T-helper 1 cell treated with Interleukin-12 subunit alpha and Interleukin-12 subunit beta and Interleukin-4 antibody, amounts not matched to agents 30 ng/mL and 1 ng/mL, for 36 hours (primary cell): ENCODE results near the gene FPR2. TPM values are rescaled to one million over a fixed set of nuclear protein-coding genes. Genes with fewer than 3 reads are reported as not detected.

ENCODE experiments used
- intact Hi-C: fragments of 100-400 bp; cut with micrococcal nuclease; formaldehyde crosslinking; loops from one replicate; pipeline ENCODE4 v1.15.1; 2024
- total RNA-seq: library from RNA; stranded (reverse); gene quantifications from 2 replicates; pipeline ENCODE4 v1.2.3, GENCODE V29; 2022

FPR2 gene
- total RNA-seq, 1 donor from 2014 or later = not detected

DNA sequence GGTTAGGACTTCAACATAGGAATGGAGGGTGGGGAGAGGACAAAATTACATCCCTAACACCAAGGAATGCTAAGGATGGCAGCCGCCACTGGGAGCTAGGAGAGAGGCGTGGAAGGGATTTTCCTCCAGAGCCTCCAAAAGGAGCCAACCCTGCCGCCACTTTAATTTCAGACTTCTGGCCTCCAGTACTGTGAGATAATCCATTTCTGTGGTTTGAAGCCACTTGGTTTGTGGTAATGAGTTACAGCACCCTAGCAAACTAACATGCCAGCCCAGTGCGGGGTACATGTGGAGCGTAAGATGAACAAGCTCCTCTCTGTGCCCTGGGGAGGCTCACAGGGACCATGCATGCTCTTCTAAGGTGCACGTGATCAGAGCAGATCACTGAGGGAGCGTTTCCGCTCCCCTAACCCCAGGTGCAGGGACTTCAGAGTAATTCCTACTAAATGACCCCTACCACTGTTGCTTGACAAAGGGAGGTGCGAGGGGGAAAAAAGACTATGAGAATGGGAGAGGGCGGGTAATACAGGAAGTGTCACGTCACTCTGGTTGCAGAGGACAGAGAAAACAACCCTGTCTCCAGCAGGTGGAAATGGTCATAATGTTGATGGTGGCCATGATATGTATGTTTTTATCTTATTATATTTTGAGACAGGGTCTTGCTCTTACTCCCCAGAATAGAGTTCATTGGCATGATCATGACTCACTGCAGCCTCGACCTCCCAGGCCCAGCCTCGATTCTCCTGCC is 21.3 kb upstream of the FPR2 start:
- intact Hi-C loops = no loop called here

DNA sequence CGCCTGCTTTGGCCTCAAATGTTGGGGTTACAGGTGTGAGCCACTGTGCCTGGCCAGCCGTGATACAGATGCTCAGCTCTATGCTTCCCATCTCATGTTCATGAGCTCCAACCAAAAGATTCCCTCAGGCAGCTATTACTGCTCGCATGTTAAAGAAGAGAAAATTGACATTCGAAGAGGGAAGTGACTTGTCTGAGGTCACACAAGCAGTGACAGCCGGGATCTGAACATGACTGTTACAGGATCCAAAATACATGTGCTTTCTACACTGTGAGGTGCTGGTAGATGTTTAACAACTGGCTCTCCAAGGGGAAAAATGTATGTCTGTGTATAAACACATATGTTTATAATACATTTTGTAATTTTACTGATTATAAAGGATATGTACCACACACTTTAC is 20.6 kb upstream of the FPR2 start:
- intact Hi-C loops = no loop called here

DNA sequence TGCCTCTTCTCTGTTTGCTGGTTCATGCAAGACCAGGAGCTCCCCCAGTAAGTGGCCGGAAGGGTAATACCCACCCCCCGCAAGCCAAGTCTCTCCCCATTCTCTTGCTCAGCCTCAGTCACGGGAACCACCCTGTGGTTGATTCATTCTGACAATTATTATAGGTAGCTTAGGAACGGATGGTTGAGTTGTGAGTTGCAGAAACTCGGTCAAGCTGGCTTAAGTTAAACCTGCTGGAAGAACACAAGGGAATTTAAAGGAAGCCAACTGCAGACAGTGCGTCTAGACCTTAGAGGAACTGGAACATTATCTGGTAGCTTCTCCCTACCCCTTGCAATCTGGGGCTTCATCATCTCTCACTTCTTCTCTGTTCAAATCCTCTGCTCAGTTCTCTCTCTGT is 18.2 kb upstream of the FPR2 start:
- intact Hi-C loops = no loop called here

DNA sequence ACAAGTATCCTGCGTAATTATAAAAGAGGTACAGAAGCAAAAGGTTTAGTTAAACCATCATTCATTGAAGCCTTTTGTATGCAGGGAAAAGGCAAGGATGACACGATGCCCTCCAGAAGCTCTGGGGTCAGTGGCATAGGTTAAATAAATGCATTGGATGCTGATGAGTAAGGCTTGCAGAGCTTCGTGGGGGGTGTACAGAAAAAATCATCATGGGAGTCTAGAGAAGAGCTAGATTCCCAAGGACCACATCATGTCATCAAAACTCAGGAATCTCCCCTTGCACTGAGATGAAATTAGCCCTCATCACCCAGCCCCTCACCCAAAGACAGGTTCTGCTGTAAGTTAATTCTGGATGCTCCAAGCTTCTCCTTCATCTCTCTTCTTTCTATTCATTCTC is 17.6 kb upstream of the FPR2 start:
- intact Hi-C loops = no loop called here

DNA sequence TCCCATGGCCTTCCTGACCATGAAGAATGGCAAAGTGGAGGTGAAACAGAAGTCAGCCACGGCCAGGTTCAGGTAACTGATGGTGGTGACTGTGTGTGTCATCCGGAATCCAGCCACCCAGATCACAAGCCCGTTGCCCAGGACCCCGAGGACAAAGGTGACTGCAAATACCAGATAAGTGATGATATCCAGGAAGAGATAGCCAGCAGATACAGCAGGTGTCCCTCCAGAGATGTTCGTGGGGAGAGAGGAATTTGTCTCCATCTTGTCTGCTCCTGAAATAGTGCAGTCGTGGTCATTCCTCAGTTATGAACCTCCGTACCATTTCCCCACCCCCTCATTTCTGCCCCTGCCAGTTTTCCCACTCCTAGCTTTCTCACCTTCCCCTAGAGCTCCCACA is 14.2 kb upstream of the FPR2 start:
- intact Hi-C loops = no loop called here

DNA sequence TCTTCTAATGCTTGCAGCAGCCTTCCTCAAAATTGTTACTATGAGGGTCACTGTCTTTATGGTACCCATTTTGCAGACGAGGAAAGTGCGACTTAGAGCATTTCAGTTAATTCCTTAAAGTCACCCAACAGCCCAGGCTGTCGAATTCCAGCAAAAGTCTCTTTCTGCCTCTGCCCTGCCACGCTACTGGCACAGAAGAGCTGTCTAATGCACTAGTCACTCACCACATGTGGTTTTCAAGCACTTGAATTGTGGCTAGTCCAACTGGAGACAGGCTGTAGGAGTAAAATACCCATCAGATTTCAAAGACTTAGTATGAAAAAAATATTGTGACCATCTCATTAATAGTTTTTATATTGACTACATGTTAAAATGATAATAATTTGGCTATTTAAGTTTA is 11.0 kb upstream of the FPR2 start:
- intact Hi-C loops = no loop called here

DNA sequence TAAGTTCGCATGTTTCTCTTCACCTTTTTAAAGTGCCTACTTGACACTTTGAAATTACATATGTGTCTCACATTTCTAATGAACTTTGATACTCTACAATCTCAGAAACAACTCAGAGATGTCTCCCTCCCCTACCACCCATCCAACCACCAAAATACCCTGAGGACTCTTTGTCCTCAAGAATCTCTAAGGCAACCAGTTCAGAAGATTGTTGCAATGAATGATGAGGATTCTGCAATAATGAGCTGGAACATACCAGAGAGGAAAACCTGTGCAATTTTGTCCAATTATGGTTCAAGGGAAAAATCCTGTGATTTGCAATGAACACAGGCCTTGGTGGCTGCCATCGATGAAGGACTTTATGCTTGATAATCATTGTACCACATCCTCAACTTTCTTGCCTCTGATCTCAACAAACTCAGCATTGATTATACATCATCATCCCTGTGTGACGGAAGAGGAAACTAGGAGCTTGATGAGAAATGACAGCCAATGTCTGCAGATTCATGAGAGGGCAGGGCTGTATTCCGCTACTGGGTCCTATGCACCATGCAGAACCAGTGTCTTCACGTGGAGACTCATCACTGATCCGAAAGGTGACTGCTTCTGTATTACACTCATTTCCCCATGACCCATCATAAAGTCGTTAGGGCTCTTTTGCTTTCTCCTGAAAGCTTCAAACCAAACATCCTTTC is 10.4 kb upstream of the FPR2 start:
- intact Hi-C loops = no loop called here

DNA sequence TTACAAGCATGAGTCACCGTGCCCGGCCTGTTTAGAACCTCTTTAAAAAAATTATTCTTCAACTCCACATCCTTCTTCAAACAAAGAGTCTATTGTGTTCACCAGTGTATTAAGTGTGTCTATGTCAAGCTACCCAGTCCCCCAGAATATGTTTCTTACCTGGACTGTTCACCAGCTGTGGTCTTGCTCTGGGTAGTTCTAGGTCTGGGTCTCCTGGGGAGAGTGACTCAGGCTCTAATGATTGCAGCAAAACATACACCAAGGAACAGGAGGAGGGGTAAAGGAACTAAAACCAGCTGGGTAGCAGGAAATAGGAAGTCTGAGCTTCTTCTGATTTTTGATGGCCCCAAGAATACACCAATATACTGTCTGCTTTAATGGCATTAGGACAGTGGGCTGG is 9.3 kb upstream of the FPR2 start, which contains the start of gene FPR1:
Gene FPR1 (minus strand): TSS at position 224 of the 400 bp plus-strand sequence. CDS start 4,884 bp downstream, outside the sequence.
- intact Hi-C loops = no loop called here

DNA sequence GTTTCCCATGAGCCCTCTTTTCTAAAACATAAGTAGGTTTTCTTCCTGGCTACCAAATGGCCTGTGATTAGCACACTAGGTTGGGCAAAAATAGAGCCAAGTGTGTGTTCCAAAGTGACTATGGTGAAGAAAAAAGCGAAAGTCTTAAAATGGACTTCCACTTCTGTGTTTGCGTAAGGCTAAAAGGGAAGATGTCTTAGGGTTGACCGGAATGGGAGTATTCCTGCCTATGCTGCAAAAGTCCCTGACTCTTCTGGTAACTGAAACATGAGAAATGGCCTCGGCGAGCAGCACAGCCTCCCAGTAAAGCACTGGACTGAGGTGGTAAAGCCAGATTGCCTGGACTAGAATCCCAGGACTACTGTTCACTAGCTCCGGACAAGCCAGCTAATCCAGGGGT is 6.9 kb upstream of the FPR2 start:
- intact Hi-C loops = no loop called here

DNA sequence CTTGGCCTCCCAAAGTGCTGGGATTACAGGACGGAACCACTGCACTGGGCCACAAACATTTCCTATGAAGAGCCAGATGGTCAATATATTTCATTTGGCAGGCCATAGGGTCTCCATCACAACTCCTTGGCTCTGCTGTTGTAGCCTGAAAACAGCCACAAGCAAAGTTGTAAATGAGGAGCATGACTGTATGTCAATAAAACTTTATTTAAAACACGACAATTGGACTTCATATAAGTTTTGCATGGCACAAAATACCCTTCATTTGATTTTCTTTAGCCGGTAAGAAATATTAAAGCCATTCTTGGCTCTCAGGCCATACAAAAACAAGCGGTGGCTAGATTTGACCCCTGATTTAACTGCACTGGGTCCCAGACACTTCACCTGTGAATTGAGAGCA is 6.2 kb upstream of the FPR2 start:
- intact Hi-C loops = no loop called here

DNA sequence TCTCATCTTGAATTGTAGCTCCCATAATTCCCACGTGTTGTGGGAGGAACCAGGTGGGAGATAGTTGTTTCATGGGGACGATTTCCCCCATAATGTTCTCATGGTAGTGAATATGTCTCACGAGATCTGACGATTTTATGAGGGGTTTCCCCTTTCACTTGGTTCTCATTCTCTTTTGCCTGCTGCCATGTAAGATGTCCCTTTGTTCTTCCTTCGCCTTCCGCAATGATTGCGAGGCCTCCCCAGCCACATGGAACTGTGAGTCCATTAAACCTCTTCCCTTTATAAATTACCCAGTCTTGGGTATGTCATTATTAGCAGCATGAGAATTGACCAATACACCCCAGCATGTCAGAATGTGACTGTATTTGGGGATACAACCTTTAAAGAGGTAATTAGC is 5.4 kb upstream of the FPR2 start:
- intact Hi-C loops = no loop called here

DNA sequence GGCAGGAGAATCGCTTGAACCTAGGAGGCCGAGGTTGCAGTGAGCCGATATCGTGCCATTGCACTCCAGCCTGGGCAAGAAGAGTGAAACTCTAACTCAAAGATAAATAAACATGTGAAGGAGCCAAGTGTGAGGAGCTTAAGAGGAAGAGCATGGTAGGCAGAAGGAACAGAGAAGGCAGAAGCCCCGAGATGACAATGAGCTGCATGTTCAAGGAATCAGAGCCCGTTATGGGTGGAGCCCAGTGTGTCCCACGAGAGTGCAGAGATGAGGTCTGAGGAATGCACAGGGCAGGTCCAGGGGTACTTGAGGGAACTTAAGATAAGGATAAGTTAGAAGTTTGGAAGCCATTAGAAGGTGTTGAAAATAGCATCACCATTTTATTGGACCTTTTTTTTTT is 716 bp downstream of the FPR2 start:
- intact Hi-C loops = no loop called here

DNA sequence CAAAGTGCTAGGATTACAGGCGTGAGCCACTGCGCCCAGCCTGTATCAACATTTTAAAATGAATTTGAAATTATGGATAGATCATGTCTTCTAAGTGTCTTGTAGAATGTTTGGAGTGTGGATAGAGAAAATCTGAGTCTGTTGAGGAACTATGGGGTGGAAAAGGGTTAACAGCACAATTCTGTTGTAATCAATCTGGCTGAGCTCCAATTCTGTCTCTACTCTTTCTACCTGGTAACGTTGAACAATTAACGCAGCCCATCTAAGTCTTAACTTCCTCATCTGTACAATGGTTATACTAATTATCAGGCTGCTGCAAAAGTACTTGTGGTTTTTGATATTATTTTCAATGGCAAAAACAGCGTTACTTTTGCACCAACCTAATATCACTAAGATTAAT is 4.1 kb downstream of the FPR2 start:
- intact Hi-C loops = no loop called here

DNA sequence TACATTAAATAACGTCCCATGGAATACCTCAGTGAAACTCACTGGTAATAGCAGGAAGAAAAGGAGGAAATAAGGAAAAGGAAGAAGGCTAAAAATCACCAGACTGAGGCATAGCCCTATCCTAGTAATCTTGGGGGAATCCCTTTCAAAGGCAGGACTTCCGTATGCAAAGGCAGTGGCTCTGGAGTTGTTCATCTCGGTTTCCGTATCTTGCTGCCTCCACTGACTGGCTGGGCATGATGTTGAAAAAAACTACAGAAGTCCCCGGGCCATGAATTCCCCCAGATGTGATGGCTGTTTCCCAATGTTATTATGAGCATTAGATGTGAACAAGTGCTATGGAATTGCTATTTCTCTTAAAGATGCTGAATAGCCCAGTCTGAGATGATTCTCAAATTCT is 5.5 kb downstream of the FPR2 start:
- intact Hi-C loops = no loop called here

DNA sequence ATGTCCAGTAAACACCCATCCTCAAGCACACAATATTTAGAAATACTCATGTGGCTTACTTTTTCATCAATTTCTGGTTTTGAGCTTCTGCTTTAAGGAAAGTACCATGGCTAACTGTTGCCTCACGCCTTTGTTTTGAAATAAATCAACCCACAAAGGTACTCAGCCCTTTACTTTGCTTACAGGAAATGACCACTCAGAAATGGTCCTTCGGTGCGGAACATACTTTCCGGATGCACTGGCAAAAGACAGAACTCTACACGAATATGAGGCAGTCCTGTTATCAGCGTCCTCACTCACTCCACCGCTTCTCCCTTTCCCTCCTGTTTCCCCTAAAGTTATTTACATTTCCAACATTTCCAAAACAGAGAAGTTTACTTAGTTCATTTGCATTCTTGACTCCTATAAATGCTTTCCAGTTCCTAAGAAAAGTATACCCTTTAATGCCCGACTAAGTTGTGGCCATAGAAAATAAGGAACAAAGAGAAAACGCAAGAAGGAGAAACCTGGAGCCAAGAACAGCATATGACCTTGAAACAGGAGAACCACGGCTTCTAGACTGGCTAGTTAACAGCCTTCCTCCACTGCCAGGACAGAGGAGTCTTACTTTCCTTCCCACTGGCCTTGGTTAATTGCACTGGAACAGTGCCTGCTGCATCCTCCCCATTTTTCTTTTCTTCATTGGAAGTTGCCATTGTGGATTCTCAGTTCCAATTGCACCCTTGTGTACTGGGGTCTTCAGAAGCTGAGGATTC is 10.6 kb downstream of the FPR2 start:
- intact Hi-C loops = no loop called here

DNA sequence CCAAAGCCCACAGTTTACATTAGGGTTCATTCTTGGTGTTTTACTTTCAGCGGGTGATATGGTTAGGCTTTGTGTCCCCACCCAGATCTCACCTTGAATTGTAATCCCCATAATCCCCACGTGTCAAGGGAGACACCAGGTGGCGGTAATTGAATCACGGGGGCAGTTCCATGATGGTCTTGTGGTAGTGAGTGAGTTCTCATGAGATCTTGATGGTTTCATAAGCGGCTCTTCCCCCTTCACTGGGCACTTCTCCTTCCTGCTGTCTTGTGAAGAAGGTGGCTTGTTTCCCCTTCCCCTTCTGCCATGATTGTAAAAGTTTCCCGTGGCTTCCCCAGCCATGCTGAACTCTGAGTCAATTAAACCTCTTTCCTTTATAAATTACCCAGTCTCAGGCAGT is 12.0 kb downstream of the FPR2 start:
- intact Hi-C loops = no loop called here

DNA sequence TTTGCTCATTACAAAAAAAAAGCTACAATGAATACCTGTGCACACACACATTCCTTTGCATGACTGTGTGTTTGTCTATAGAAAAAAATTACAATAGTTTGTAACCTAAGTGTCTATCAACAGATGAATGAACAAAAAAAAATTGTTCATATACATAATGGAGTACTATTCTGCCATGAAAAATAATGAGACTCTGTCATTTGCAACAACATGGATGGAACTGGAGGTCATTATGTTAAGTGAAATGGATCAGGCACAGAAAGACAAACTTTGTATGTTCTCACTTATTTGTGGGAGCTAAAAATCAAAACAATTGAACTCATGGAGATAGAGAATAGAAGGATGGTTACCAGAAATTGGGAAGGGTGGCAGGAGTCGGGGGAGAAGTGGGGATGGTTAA is 15.6 kb downstream of the FPR2 start:
- intact Hi-C loops = loop anchor here (5.0 kb wide), 1 partner anchor 119 kb away; no protein-coding TSS in a partner anchor

DNA sequence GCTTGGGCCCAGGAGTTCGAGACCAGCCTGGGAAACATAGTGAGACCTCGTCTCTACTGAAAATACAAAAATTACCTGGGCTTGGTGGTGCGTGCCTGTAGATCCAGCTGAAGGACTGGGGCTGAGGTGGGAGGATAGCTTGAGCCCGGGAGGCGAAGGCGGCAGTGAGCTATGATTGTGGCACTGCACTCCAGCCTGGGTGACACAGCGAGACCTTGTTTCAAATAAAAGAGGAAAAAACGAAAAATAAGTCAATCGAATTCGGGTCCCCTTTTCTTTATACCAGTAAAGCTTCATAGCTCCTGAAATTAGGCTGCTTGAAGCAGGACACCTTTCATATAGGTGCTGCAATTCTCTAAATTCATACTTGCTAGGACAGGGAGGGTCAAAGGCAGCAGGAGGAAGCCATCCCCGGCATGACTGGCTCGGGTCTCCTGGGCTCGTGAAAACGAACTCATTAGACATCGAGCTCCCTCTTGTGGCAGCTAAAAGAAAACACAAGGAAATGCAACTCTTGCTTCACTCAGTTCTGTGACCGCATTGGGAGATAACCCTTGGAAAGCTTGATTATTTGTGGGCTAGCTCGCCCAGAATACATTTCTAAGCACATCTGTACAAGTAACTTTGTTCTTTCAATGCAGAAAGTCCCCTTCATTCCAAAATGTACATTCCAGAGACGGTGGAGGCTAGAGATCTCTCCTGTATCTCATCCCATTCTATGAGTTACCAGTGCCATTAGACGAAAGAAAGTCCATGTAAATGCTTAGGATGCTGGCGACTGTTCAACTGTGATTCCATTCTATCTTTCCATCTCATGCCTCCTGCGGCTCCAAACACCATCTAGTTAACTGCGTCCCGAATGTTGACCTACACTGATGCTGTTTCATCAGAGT is 16.8 kb downstream of the FPR2 start:
- intact Hi-C loops = loop anchor here (1.0 to 5.0 kb wide), 4 partner anchors 121 to 460 kb away; no protein-coding TSS in a partner anchor

DNA sequence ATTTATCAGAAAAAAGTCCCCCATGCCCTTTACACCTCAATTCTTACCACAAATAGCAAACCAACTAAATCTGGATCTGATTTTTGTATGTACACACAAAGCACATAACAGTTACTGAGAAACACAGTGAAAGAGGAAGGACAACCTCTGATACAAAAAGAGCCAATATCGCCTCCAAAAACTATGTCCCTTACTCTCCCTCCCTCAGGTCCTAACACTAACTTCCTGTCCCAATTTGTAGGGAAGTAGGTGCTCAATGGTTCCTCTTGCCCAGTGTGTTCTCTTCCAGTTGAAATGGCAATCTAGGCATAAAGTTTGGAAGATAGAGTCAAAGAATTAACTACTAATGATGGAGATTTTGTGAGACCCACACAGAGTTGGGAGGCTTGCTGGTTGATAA is 18.2 kb downstream of the FPR2 start:
- intact Hi-C loops = loop anchor here (2.0 to 5.0 kb wide), 3 partner anchors 122 to 440 kb away; no protein-coding TSS in a partner anchor

DNA sequence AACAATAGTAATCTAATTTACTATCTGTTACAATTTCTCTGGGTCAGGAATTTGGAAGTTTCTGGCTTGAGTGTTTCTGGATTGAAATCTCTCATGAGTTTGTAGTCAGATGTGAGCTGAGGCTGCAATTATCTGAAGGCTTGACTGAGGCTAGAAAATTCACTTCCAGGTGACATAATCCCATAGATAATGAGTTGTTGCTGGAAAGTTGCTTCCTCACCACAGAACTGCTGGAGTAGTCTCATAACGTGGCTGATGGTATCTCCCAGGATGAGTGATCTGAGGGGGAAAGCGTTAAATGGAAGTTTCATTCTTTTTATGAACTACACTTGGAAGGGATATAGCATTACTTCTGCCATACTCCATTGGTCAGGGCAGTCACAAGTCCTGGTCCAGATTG is 18.7 kb downstream of the FPR2 start:
- intact Hi-C loops = loop anchor here (2.0 to 5.0 kb wide), 3 partner anchors 122 to 441 kb away; no protein-coding TSS in a partner anchor

DNA sequence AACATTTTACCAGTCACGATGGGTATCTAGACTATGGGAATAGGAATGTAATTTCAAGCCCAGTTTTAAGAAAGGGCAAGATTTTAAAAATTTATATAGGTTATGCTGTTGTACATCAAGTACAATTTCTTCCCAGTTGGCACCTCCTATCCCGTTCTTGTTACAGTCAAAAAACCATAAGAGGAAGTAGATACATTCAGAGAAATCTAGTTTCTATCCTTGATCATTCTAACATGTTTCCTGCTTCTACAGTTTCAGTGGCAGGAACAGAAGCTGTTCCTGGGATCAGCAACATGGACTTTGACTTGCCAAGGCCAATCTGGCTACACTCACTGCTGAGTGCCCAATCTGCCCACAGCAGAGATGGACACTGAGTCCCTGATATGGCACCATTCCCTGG is 19.3 kb downstream of the FPR2 start:
- intact Hi-C loops = no loop called here
